Gastrocnemius medialis (tissue), 4 donors: ENCODE data around the gene KCNQ1. TPM values are rescaled to one million over a fixed set of nuclear protein-coding genes. Genes with fewer than 3 reads are reported as not detected.
A peak's percentile ranks its signal among the peaks of the same experiment; 100 is the strongest.

ENCODE experiments used
- ATAC-seq, 2 donors: fragments of 150-250 bp; one replicate each; pipeline ENCODE4 v1.9.1; 2016
- DNase-seq, 2 donors: peaks; one replicate each; pipeline ENCODE4 v3.0.0-alpha.2; 2019
- H3K27ac ChIP-seq, 4 donors: fragments of 200-600 bp; sonication (generic); 1 replicate in 1 of 4; 2 replicates in 3 of 4; pipeline ENCODE4 v1.5.1; 2016 to 2018; ENCODE audit warnings: mild to moderate bottlenecking in 2 of 4, moderate library complexity in 1 of 4
- H3K27me3 ChIP-seq, 3 donors: fragments of 200-600 bp; sonication (generic) in 2 of 3; 1 replicate in 1 of 3; 2 replicates in 2 of 3; pipeline versions ENCODE4 v1.5.1 to v1.6.0; 2016 to 2019; ENCODE audit warnings: mild to moderate bottlenecking in 1 of 3, moderate library complexity in 1 of 3
- H3K36me3 ChIP-seq, 2 donors: fragments of 200-600 bp; sonication (generic) in 1 of 2; one replicate each; pipeline ENCODE4 v1.5.1; 2017 to 2018
- H3K4me1 ChIP-seq, 2 donors: fragments of 200-600 bp; sonication (generic) in 1 of 2; one replicate each; pipeline ENCODE4 v1.5.1; 2016 to 2017; ENCODE audit warnings: mild to moderate bottlenecking in 2 of 2
- H3K4me3 ChIP-seq, 4 donors: fragments of 200-600 bp; sonication (generic) in 3 of 4; 1 replicate in 1 of 4; 2 replicates in 3 of 4; pipeline ENCODE4 v1.5.1; 2016 to 2019; ENCODE audit warnings: mild to moderate bottlenecking in 2 of 4
- H3K9me3 ChIP-seq, 3 donors: fragments of 200-600 bp; sonication (generic) in 2 of 3; 1 replicate in 1 of 3; 2 replicates in 2 of 3; pipeline ENCODE4 v1.5.1; 2016 to 2019
- POLR2A ChIP-seq, 2 donors: fragments of 450-650 bp; IDR thresholded peaks; one replicate each; pipeline ENCODE4 v1.6.1; 2017; ENCODE audit warnings: antibody characterized with exemption in 2 of 2, mild to moderate bottlenecking in 2 of 2, moderate library complexity in 2 of 2
- in situ Hi-C, 4 donors: fragments of 200-750 bp; cut with MboI; loops; one replicate each; pipeline versions ENCODE4 v1.15.0 to v1.8.0; 2017; ENCODE audit warnings: low sequenced_read_pairs in 4 of 4
- intact Hi-C: fragments of 100-400 bp; cut with DNase I; formaldehyde crosslinking; loops from one replicate; pipeline ENCODE4 v1.15.1; 2023; ENCODE audit warnings: low total_unique reads
- total RNA-seq, 4 donors: library from RNA; depleted of rRNA; stranded (reverse); fragments of >200 nt; gene quantifications; one replicate each; pipeline versions ENCODE4 v1.1.0 to v1.2.3, GENCODE V29; 2016
- TF ChIP-seq, protein P1 (sequence below), 5 experiments: fragments of 450-650 bp in 3 of 5; fragments of 200-600 bp in 2 of 5; sonication (generic) in 2 of 5; IDR thresholded peaks in 4 of 5; conservative IDR thresholded peaks in 1 of 5; 1 replicate in 4 of 5; 2 replicates in 1 of 5; pipeline ENCODE4 v1.5.1; 2016 to 2019; ENCODE audit warnings: antibody characterized with exemption in 5 of 5, mild to moderate bottlenecking in 3 of 5, moderate library complexity in 3 of 5

The KCNQ1 gene
- total RNA-seq, 4 donors from 2014 or later, result 0.15 to 1.00 (median 0.67) TPM

DNA sequence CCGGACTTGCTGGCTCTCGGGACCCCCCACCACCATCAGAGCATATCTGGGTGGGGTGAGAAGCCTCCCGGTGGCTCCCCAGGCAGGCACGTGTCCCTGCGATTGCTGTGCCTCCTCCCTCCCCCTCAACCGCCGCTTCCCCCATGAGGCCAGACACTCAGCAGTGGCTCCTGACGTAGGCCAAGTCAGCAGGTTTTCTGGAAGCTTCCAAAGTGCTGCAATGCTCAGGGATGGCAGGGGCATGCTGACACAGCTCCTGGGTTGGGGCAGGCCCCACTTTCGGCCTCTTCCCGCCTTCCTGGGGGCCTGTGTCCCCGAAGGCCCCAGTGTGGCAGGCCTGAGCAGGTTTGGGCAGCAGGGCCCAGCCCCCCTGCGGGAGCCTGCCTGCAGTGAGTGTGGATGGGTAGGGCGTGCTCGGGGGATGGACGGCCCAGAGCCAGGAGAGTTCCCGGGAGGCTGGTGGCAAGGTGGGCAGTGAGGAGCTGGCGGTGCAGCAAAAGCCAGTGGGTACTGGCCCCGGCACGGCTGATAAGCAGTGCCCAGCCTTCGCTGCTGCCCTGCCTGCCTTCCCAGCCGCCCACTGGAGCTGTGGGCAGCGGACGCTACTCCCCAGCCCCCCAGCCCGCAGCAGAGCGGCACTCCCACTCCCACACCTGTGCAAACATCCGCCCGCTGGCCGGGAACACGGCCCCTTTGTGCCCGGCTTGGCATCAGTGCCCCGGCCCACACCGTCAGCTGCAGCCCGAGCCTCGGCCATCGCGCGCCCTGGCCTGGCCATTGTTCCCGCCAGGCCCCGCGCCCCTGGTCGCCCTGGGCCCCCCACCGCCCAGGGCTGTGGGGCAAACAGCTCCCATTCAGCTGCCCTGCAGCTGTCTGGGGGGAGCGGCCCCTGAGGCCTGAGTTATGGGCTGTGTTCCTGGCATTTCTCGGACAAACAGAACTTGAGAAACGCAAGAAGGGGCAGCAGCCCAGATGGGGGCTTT is 130.0 kb downstream of the KCNQ1 start:
- intact Hi-C loops (no loop called here), in situ Hi-C loops (no loop called here)
- no peaks in the 10 kb centered on the region for H3K27me3 ChIP-seq
- no peaks in the 10 kb centered on the region for H3K9me3 ChIP-seq
- ATAC-seq, result no peak
- no peaks in the 10 kb centered on the region for H3K4me1 ChIP-seq
- peak in 1 of 2 donors; percentile 1 for DNase-seq
- no peak overlapping the region for H3K27ac ChIP-seq
- no peaks in the 10 kb centered on the region for H3K36me3 ChIP-seq
- TF ChIP-seq POLR2A (IDR thresholded peaks at IDR 0.05), result no peak
- no peak overlapping the region for H3K4me3 ChIP-seq

GRCh38 chr11:2575591-2576051 is 130.8 kb downstream of the KCNQ1 start:
- intact Hi-C loops (no loop called here), in situ Hi-C loops (no loop called here)
- H3K9me3 ChIP-seq, result no peaks in the 10 kb centered on the region
- ATAC-seq, result no peak
- H3K4me1 ChIP-seq, result no peaks in the 10 kb centered on the region
- no peak for TF ChIP-seq POLR2A (IDR thresholded peaks at IDR 0.05)
- TF ChIP-seq, protein P1, sequence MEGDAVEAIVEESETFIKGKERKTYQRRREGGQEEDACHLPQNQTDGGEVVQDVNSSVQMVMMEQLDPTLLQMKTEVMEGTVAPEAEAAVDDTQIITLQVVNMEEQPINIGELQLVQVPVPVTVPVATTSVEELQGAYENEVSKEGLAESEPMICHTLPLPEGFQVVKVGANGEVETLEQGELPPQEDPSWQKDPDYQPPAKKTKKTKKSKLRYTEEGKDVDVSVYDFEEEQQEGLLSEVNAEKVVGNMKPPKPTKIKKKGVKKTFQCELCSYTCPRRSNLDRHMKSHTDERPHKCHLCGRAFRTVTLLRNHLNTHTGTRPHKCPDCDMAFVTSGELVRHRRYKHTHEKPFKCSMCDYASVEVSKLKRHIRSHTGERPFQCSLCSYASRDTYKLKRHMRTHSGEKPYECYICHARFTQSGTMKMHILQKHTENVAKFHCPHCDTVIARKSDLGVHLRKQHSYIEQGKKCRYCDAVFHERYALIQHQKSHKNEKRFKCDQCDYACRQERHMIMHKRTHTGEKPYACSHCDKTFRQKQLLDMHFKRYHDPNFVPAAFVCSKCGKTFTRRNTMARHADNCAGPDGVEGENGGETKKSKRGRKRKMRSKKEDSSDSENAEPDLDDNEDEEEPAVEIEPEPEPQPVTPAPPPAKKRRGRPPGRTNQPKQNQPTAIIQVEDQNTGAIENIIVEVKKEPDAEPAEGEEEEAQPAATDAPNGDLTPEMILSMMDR (IDR thresholded peaks at IDR 0.05 in 4 of 5, conservative IDR thresholded peaks at IDR 0.05 in 1 of 5), result no peak
- peak in 1 of 2 donors; percentile 0 for DNase-seq
- no peaks in the 10 kb centered on the region for H3K36me3 ChIP-seq
- H3K27me3 ChIP-seq, result no peaks in the 10 kb centered on the region
- H3K27ac ChIP-seq, result no peak overlapping the region
- H3K4me3 ChIP-seq, result no peak overlapping the region

DNA sequence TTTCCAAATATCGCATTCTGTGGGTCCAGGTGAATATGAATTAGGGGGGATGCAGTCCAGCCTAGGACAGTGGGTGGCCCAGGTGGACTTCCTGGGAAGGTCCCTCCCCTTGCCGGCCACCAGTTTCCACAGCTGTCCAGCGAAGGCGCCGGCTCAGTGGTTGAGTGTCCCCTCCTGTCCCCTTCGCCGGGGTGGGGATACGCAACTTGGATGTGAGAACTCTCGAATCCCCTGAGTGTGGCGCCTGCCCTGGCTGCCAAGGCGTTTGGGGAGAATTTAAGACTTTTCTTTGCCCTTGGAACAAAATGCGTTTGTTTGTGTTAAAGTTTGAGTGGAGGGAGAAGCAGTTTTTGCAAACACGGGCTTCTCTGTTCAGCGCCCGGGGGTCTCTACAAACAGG is 131.3 kb downstream of the KCNQ1 start:
- Histone ChIP-seq H3K36me3 (no peaks in the 10 kb centered on the region), H3K27me3 (no peaks in the 10 kb centered on the region), H3K4me3 (no peak overlapping the region), H3K4me1 (no peaks in the 10 kb centered on the region), H3K27ac (no peak overlapping the region), H3K9me3 (no peaks in the 10 kb centered on the region)
- DNase-seq, result peak in 1 of 2 donors; percentile 0
- no peak for ATAC-seq
- in situ Hi-C loops, result no loop called here
- TF ChIP-seq POLR2A (IDR thresholded peaks at IDR 0.05), result no peak
- TF ChIP-seq, protein P1 (IDR thresholded peaks at IDR 0.05 in 4 of 5, conservative IDR thresholded peaks at IDR 0.05 in 1 of 5), result no peak
- intact Hi-C loops, result no loop called here

- TF ChIP-seq, protein P1 (IDR thresholded peaks at IDR 0.05 in 4 of 5, conservative IDR thresholded peaks at IDR 0.05 in 1 of 5), result no peak
- no peak for TF ChIP-seq POLR2A (IDR thresholded peaks at IDR 0.05)
- ATAC-seq (no peak), DNase-seq (peak; percentile 1 to 2)
- H3K9me3 ChIP-seq, result no peaks in the 10 kb centered on the region
- in situ Hi-C loops (no loop called here), intact Hi-C loops (no loop called here)
- H3K4me3 ChIP-seq, result no peak overlapping the region
- H3K27ac ChIP-seq, result no peak overlapping the region
- H3K27me3 ChIP-seq, result no peaks in the 10 kb centered on the region
- no peaks in the 10 kb centered on the region for H3K36me3 ChIP-seq
- no peaks in the 10 kb centered on the region for H3K4me1 ChIP-seq
Measured at GRCh38 chr11:2576549-2576948, 131.7 kb downstream of the KCNQ1 start.
